PC-3 (cell line): ENCODE data around the gene RAP1GAP. TPM values are rescaled to one million over a fixed set of nuclear protein-coding genes. Genes with fewer than 3 reads are reported as not detected.

ENCODE experiments used
- ATAC-seq: fragments of 200-7000 bp; cut with Tn5 transposase; 2 replicates; pipeline ENCODE4 v1.9.1; 2020; ENCODE audit warnings: mild to moderate bottlenecking, moderate library complexity
- BruUV-seq: library from RNA; stranded (reverse); fragments of 400-500 nt; replicated peaks from 2 replicates; lab custom pipeline; 2021; lab: Mats Ljungman, UMichigan
- CTCF ChIA-PET: fragments of 300-600 bp; sonication (Branson Sonifier 250); formaldehyde crosslinking; loops from one replicate; lab custom pipeline; 2022; ENCODE audit warnings: antibody characterized with exemption; lab: Charles Lee
- POLR2A ChIA-PET: fragments of 300-600 bp; sonication (Branson Sonifier 250); formaldehyde crosslinking; loops from one replicate; lab custom pipeline; 2022; ENCODE audit warnings: antibody characterized with exemption; ENCODE audit not compliant: unreplicated experiment; lab: Charles Lee
- DNase-seq: peaks from one replicate; pipeline ENCODE4 v3.0.0-alpha.2; 2015
- H2AFZ ChIP-seq: fragments of 300-600 bp; sonication (generic); 2 replicates; pipeline ENCODE4 v1.6.0; 2016; ENCODE audit warnings: antibody characterized with exemption, low read length
- H3F3A ChIP-seq: fragments of 300-600 bp; sonication (generic); one replicate; pipeline ENCODE4 v1.6.0; 2017; ENCODE audit warnings: antibody characterized with exemption, low read length, control low read depth, mild to moderate bottlenecking; ENCODE audit not compliant: unreplicated experiment
- H3K27ac ChIP-seq: fragments of 300-600 bp; sonication (generic); 2 replicates; pipeline ENCODE4 v1.5.1; 2016; ENCODE audit warnings: mild to moderate bottlenecking, low read length
- H3K27me3 ChIP-seq: fragments of 300-600 bp; sonication (generic); 2 replicates; pipeline ENCODE4 v1.6.1; 2016; ENCODE audit warnings: low read length, mixed read lengths
- H3K36me3 ChIP-seq: fragments of 300-600 bp; sonication (generic); 2 replicates; pipeline ENCODE4 v1.6.1; 2016; ENCODE audit warnings: low read depth, mixed run types, low read length, mixed read lengths
- H3K4me1 ChIP-seq: fragments of 300-600 bp; sonication (generic); 2 replicates; pipeline ENCODE4 v1.5.1; 2016; ENCODE audit warnings: low read length; ENCODE audit not compliant: insufficient read depth
- H3K4me2 ChIP-seq: fragments of 300-600 bp; sonication (generic); 2 replicates; pipeline ENCODE4 v1.6.0; 2016; ENCODE audit warnings: low read length
- H3K4me3 ChIP-seq: fragments of 300-600 bp; sonication (generic); 2 replicates; pipeline ENCODE4 v1.5.1; 2016; ENCODE audit warnings: mild to moderate bottlenecking, low read length, mixed read lengths
- H3K79me2 ChIP-seq: fragments of 300-600 bp; sonication (generic); 2 replicates; pipeline ENCODE4 v1.6.1; 2017; ENCODE audit warnings: low read length, mixed read lengths
- H3K9ac ChIP-seq: fragments of 300-600 bp; sonication (generic); 2 replicates; pipeline ENCODE4 v1.6.0; 2016; ENCODE audit warnings: mild to moderate bottlenecking, low read length
- H3K9me2 ChIP-seq: fragments of 300-600 bp; sonication (generic); replicated peaks from 2 replicates; pipeline ENCODE4 v1.6.1; 2016; ENCODE audit warnings: mixed run types, low read length, mixed read lengths
- H3K9me3 ChIP-seq: fragments of 300-600 bp; sonication (generic); 2 replicates; pipeline ENCODE4 v1.6.1; 2016; ENCODE audit warnings: low read length, mixed read lengths
- H4K20me1 ChIP-seq: fragments of 300-600 bp; sonication (generic); 2 replicates; pipeline ENCODE4 v1.6.1; 2016; ENCODE audit warnings: low read length, mixed read lengths
- EZH2 ChIP-seq: fragments of 300-600 bp; sonication (generic); IDR thresholded peaks from one replicate; pipeline ENCODE4 v1.6.1; 2017; ENCODE audit warnings: antibody characterized with exemption, mild to moderate bottlenecking, low read length; ENCODE audit not compliant: unreplicated experiment
- EZH2phosphoT487 ChIP-seq: fragments of 300-600 bp; sonication (generic); IDR thresholded peaks from 2 replicates; pipeline ENCODE4 v1.6.1; 2018; ENCODE audit warnings: mild to moderate bottlenecking, antibody characterized with exemption, low read length, borderline replicate concordance
- intact Hi-C: fragments of 100-400 bp; cut with micrococcal nuclease; formaldehyde crosslinking; loops from 2 replicates; pipeline ENCODE4 v1.9.0; 2023
- total RNA-seq: library from RNA; depleted of rRNA; stranded (reverse); fragments of >200 nt; gene quantifications from 2 replicates; pipeline ENCODE4 v1.2.3, GENCODE V29; 2014
- TF ChIP-seq, protein P1 (sequence below): fragments of 300-600 bp; sonication (generic); conservative IDR thresholded peaks from 2 replicates; pipeline ENCODE4 v1.5.1; 2017; ENCODE audit warnings: antibody characterized with exemption, low read depth, mild to moderate bottlenecking, low read length

Gene RAP1GAP
- total RNA-seq, 1 experiment from 2014 or later: 12.1 TPM

DNA sequence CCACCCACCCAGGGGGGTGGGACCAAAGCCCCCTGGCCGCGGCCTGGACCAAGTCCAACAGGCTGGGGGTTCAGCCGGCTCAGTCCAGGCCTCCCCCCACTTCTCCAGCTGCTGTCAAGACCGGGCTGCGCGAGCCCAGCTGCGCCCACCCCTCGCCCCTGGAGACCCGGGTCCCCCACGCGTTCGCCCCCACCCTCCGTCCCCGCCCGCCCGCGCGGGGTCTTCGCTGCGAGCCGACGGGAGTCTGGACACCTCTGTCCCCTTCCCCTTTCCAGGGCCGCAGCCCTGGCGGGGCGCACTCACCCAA, 253 bp downstream of the RAP1GAP start:
- Histone ChIP-seq H3K79me2 (no peaks in the 10 kb centered on the region), H3K9ac (no peak overlapping the region), H3K4me1 (peaks cover 8% of the 10 kb centered on the region; the same call in 1 of the 2 replicates), H3K4me2 (peak overlapping the region; percentile 77), H3K9me2 (no peaks in the 10 kb centered on the region), H3K36me3 (no peaks in the 10 kb centered on the region), H3F3A (no peaks in the 10 kb centered on the region), H2AFZ (0 out of 2 replicates have a peak overlapping the region, but pooled peaks have one; percentile 30), H3K27ac (no peak overlapping the region), H3K9me3 (no peaks in the 10 kb centered on the region), H4K20me1 (no peaks in the 10 kb centered on the region), H3K27me3 (peaks cover 24% of the 10 kb centered on the region), H3K4me3 (peak overlapping the region; percentile 50)
- CTCF ChIA-PET: no interaction called here
- no peak for DNase-seq
- TF ChIP-seq EZH2phosphoT487: no peak
- TF ChIP-seq, protein P1, sequence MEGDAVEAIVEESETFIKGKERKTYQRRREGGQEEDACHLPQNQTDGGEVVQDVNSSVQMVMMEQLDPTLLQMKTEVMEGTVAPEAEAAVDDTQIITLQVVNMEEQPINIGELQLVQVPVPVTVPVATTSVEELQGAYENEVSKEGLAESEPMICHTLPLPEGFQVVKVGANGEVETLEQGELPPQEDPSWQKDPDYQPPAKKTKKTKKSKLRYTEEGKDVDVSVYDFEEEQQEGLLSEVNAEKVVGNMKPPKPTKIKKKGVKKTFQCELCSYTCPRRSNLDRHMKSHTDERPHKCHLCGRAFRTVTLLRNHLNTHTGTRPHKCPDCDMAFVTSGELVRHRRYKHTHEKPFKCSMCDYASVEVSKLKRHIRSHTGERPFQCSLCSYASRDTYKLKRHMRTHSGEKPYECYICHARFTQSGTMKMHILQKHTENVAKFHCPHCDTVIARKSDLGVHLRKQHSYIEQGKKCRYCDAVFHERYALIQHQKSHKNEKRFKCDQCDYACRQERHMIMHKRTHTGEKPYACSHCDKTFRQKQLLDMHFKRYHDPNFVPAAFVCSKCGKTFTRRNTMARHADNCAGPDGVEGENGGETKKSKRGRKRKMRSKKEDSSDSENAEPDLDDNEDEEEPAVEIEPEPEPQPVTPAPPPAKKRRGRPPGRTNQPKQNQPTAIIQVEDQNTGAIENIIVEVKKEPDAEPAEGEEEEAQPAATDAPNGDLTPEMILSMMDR: no peak
- POLR2A ChIA-PET: no interaction called here
- intact Hi-C loops: no loop called here
- BruUV-seq: no TSS peak
- no peak for ATAC-seq

DNA sequence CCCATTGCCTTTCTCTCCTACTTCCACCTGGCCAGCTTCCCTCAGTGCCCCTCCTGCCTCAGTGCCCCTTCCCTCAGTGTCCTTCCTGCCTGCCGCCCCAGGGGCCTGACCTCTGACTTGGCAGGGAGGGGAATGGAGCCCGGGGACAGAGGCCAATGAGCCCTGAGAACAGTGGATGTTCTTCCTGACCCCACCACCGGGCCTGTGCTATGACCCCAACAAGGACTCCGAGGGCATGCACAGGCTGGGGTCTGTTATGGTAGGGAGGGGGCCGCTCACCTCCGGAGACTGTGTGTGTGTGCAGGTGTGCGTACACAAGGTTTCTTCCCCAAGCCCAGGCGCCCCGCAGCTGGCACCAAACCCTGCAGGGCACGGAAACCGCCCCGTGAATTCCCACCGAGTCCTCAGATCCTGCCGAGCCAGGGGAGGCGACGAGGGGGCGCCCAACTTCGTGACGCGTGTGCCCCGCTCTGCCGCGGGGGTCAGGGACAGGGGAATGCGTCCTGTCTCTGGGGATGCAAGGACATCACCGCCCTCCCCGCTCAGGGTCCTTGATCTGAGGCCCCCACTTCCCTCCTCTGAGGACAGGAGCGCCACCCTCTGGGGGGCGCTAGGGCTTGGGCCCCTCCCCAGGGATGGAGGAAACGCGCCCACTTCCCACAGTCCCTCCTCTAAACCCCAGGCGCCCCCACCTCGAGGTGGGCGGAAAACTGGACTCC, 766 bp downstream of the RAP1GAP start:
- ATAC-seq: no peak
- peaks cover 8% of the 10 kb centered on the region; the same call in 1 of the 2 replicates for H3K4me1 ChIP-seq
- no peaks in the 10 kb centered on the region for H3F3A ChIP-seq
- H3K79me2 ChIP-seq: no peaks in the 10 kb centered on the region
- H3K4me2 ChIP-seq: peak overlapping the region; percentile 77
- no peaks in the 10 kb centered on the region for H3K9me3 ChIP-seq
- ChIA-PET CTCF (no interaction called here), POLR2A (no interaction called here)
- TF ChIP-seq EZH2phosphoT487 (no peak), EZH2 (no peak)
- TF ChIP-seq, protein P1: no peak
- BruUV-seq: no TSS peak
- H4K20me1 ChIP-seq: no peaks in the 10 kb centered on the region
- no peak overlapping the region for H3K27ac ChIP-seq
- 0 out of 2 replicates have a peak overlapping the region, but pooled peaks have one; percentile 50 for H3K4me3 ChIP-seq
- H3K36me3 ChIP-seq: no peaks in the 10 kb centered on the region
- H3K9ac ChIP-seq: no peak overlapping the region
- H2AFZ ChIP-seq: no peak overlapping the region
- no peaks in the 10 kb centered on the region for H3K9me2 ChIP-seq
- peaks cover 24% of the 10 kb centered on the region for H3K27me3 ChIP-seq
- no peak for DNase-seq
- intact Hi-C loops: no loop called here
